Activated naive CD8-positive, alpha-beta T cell treated with anti-CD3 and anti-CD28 coated beads, Interleukin-2, amount 50 U/mL, for 16 hours (primary cell): ENCODE measurements around the gene ADORA2A.

ENCODE experiments used
- DNase-seq: peaks from one replicate; pipeline ENCODE4 v3.0.0-alpha.2; 2020; ENCODE audit warnings: low read depth, low spot score

ADORA2A gene

GRCh38 chr22:24432059-24432853 lies 4.9 kb downstream of the ADORA2A start:
- DNase-seq, result peak; percentile 29

- no peak for DNase-seq
These were observed 5.8 kb downstream of the ADORA2A start for GRCh38 chr22:24433001-24433827.

GRCh38 chr22:24433828-24434470 lies 6.5 kb downstream of the ADORA2A start:
- no peak for DNase-seq

- peak; percentile 35 for DNase-seq
These were observed 7.3 kb downstream of the ADORA2A start for GRCh38 chr22:24434471-24435322.

- no peak for DNase-seq
These were observed 7.9 kb downstream of the ADORA2A start for GRCh38 chr22:24435323-24435645.

GRCh38 chr22:24435861-24436371 lies 8.5 kb downstream of the ADORA2A start:
- DNase-seq, result no peak

GRCh38 chr22:24436553-24436952 lies 9.2 kb downstream of the ADORA2A start:
- no peak for DNase-seq

GRCh38 chr22:24437091-24437490 lies 9.7 kb downstream of the ADORA2A start:
- DNase-seq, result no peak

- DNase-seq, result no peak
These were observed 10.4 kb downstream of the ADORA2A start for GRCh38 chr22:24437741-24438328.

GRCh38 chr22:24440270-24440717 lies 12.9 kb downstream of the ADORA2A start:
- no peak for DNase-seq

- DNase-seq, result no peak
These were observed 13.5 kb downstream of the ADORA2A start for GRCh38 chr22:24440718-24441405.

- no peak for DNase-seq
These were observed 14.3 kb downstream of the ADORA2A start for GRCh38 chr22:24441406-24442351.

- DNase-seq, result no peak
These were observed 14.9 kb downstream of the ADORA2A start for GRCh38 chr22:24442352-24442744.

GRCh38 chr22:24443668-24444067 lies 16.3 kb downstream of the ADORA2A start:
- DNase-seq, result no peak

- DNase-seq, result no peak
These were observed 16.9 kb downstream of the ADORA2A start for GRCh38 chr22:24444251-24444650.

GRCh38 chr22:24444729-24445466 lies 17.5 kb downstream of the ADORA2A start:
- no peak for DNase-seq

GRCh38 chr22:24445481-24446259 lies 18.3 kb downstream of the ADORA2A start:
- no peak for DNase-seq

- DNase-seq, result no peak
These were observed 18.8 kb downstream of the ADORA2A start for GRCh38 chr22:24446260-24446611.
